Measurements from ENCODE around the gene KCNAB1. TPM values are rescaled to one million over a fixed set of nuclear protein-coding genes. Genes with fewer than 3 reads are reported as not detected.
A peak's percentile ranks its signal among the peaks of the same experiment; 100 is the strongest.

The KCNAB1 gene
- polyA plus RNA-seq, 1 donor (not counting 4 experiments of a cell fraction or from before 2014, with no cell fraction given) = 0.03 TPM

DNA sequence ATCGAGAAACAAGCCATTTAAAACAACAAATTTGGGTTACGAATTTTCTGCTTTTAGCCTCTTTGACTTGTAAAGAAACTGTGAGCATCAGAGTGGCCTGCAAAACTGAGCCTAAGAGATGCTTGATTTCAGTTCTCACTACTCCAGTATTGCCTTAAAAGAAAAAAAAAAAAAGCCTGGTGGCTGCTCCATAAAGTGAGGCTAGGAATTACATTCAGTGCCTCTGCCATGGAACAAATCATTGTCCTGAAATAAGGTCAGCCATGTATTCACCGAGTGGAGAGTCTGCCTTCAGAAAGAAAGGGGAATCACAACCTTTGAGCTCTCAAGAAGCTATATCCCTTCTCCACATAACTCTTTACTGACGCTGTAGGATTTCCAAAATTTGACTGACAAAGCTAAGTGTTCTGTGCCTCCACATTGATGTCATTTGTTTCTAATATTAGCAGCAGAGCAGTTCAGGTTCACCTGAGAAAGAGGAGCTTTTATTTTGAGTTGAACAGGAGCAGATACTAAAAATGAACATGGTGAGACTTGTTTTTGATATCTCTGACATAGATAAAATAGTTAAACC, 297.3 kb downstream of the KCNAB1 start:
- TF ChIP-seq CTCF (optimal IDR thresholded peaks at IDR 0.05 in 1 of 3, IDR thresholded peaks at IDR 0.05 in 1 of 3, conservative IDR thresholded peaks at IDR 0.05 in 1 of 3; ENCODE audit: extremely low read depth in 1 of 3, insufficient read depth in 2 of 3, low read length in 3 of 3) = no peak
- TF ChIP-seq EZH2 (IDR thresholded peaks at IDR 0.05; ENCODE audit: low read length) = no peak
- no peaks in the 10 kb centered on the region for H3K4me1 ChIP-seq (ENCODE audit: control insufficient read depth, extremely low read depth, insufficient read depth, low read length)
- no peak overlapping the region for H3K27ac ChIP-seq (ENCODE audit: control insufficient read depth, insufficient read depth, low read length)
- no peak overlapping the region for H2AFZ ChIP-seq (ENCODE audit: control insufficient read depth, low read length)
- H3K4me3 ChIP-seq (ENCODE audit: control insufficient read depth in 2 of 3, extremely low read depth in 1 of 3, insufficient read depth in 2 of 3, low read depth in 1 of 3, low read length in 3 of 3) = no peak overlapping the region
- H3K27me3 ChIP-seq (ENCODE audit: control insufficient read depth, extremely low read depth, insufficient read depth, low read length) = no peaks in the 10 kb centered on the region
- no peaks in the 10 kb centered on the region for H3K9me3 ChIP-seq (ENCODE audit: control insufficient read depth, low read depth, low read length)
- no peak overlapping the region for H3K9ac ChIP-seq (ENCODE audit: control insufficient read depth, extremely low read depth, insufficient read depth, low read length)
- no peaks in the 10 kb centered on the region for H4K20me1 ChIP-seq (ENCODE audit: control insufficient read depth, extremely low read depth, insufficient read depth, low read length)
- H3K4me2 ChIP-seq (ENCODE audit: control insufficient read depth, extremely low read depth, insufficient read depth, low read depth, low read length) = no peak overlapping the region
- no peaks in the 10 kb centered on the region for H3K36me3 ChIP-seq (ENCODE audit: control insufficient read depth in 2 of 2, extremely low read depth in 1 of 2, insufficient read depth in 2 of 2, low read length in 2 of 2)
- dilution Hi-C loops (cut with MboI; ENCODE audit: extremely low pct_ligation_motif_present, low sequenced_read_pairs) = no loop called here
- H3K9me1 ChIP-seq (ENCODE audit: control insufficient read depth, extremely low read depth, insufficient read depth, low read length) = no peaks in the 10 kb centered on the region
- no peaks in the 10 kb centered on the region for H3K79me2 ChIP-seq (ENCODE audit: control insufficient read depth, insufficient read depth, low read length)
- peak; percentile 59 for FAIRE-seq
- no peak for DNase-seq (ENCODE audit: low read depth, low spot score)

DNA sequence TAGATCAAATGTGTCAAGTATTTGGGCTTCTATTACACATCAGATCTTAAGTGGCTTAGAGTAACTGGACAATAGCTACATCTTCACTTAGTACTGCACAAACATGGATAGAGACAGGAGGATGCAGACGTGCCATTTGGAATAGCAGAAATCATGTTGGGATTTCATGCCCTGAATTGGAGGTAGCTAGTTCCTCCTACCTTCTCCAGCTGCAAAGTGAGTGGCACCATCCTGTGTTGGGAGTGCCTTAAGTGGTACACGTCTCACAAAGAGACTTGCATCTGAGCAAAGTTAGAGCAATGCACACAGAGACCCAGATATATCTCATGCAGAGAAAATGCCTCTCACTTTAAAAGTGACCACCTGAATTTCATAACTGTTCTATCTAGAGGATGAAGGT, 298.1 kb downstream of the KCNAB1 start:
- Histone ChIP-seq H3K9me1 (ENCODE audit: control insufficient read depth, extremely low read depth, insufficient read depth, low read length) (no peaks in the 10 kb centered on the region), H3K79me2 (ENCODE audit: control insufficient read depth, insufficient read depth, low read length) (no peaks in the 10 kb centered on the region), H3K9me3 (ENCODE audit: control insufficient read depth, low read depth, low read length) (no peaks in the 10 kb centered on the region), H4K20me1 (ENCODE audit: control insufficient read depth, extremely low read depth, insufficient read depth, low read length) (no peaks in the 10 kb centered on the region), H3K9ac (ENCODE audit: control insufficient read depth, extremely low read depth, insufficient read depth, low read length) (no peak overlapping the region), H3K27ac (ENCODE audit: control insufficient read depth, insufficient read depth, low read length) (no peak overlapping the region), H3K4me1 (ENCODE audit: control insufficient read depth, extremely low read depth, insufficient read depth, low read length) (no peaks in the 10 kb centered on the region), H3K4me3 (ENCODE audit: control insufficient read depth in 2 of 3, extremely low read depth in 1 of 3, insufficient read depth in 2 of 3, low read depth in 1 of 3, low read length in 3 of 3) (no peak overlapping the region), H3K36me3 (ENCODE audit: control insufficient read depth in 2 of 2, extremely low read depth in 1 of 2, insufficient read depth in 2 of 2, low read length in 2 of 2) (no peaks in the 10 kb centered on the region), H3K27me3 (ENCODE audit: control insufficient read depth, extremely low read depth, insufficient read depth, low read length) (no peaks in the 10 kb centered on the region), H3K4me2 (ENCODE audit: control insufficient read depth, extremely low read depth, insufficient read depth, low read depth, low read length) (no peak overlapping the region), H2AFZ (ENCODE audit: control insufficient read depth, low read length) (no peak overlapping the region)
- TF ChIP-seq EZH2 (IDR thresholded peaks at IDR 0.05; ENCODE audit: low read length) = no peak
- no peak for TF ChIP-seq CTCF (optimal IDR thresholded peaks at IDR 0.05 in 1 of 3, IDR thresholded peaks at IDR 0.05 in 1 of 3, conservative IDR thresholded peaks at IDR 0.05 in 1 of 3; ENCODE audit: extremely low read depth in 1 of 3, insufficient read depth in 2 of 3, low read length in 3 of 3)
- no peak for FAIRE-seq
- dilution Hi-C loops (cut with MboI; ENCODE audit: extremely low pct_ligation_motif_present, low sequenced_read_pairs) = no loop called here
- DNase-seq (ENCODE audit: low read depth, low spot score) = no peak

All from keratinocyte (primary cell).